Naive thymus-derived CD4-positive, alpha-beta T cell (primary cell): ENCODE measurements around the gene CACNA2D4. TPM values are rescaled to one million over a fixed set of nuclear protein-coding genes. Genes with fewer than 3 reads are reported as not detected.
A peak's percentile ranks its signal among the peaks of the same experiment; 100 is the strongest.

ENCODE experiments used
- ATAC-seq: fragments of 150-1000 bp; cut with Tn5 transposase; 2 replicates; pipeline ENCODE4 v1.10.0; 2021; ENCODE audit warnings: mild to moderate bottlenecking, moderate library complexity
- CTCF ChIA-PET: fragments of 350-600 bp; sonication (Branson Sonifier 250); formaldehyde crosslinking; loops from one replicate; lab custom pipeline; 2021; ENCODE audit warnings: antibody characterized with exemption; lab: Charles Lee
- POLR2A ChIA-PET: fragments of 350-600 bp; sonication (Branson Sonifier 250); formaldehyde crosslinking; loops from one replicate; lab custom pipeline; 2021; ENCODE audit warnings: antibody characterized with exemption, inconsistent platforms; lab: Charles Lee
- DNase-seq, 9 donors: peaks; one replicate each; pipeline versions ENCODE4 v3.0.0 to v3.0.0-alpha.2; 2020 to 2022; ENCODE audit warnings: mixed read lengths in 1 of 9
- H3K27ac ChIP-seq: one replicate; pipeline ENCODE4 v1.7.0; 2013; ENCODE audit warnings: mild to moderate bottlenecking, low read depth, low read length, moderate library complexity
- H3K27me3 ChIP-seq, 2 donors: one replicate each; pipeline ENCODE4 v1.7.0; 2013; ENCODE audit warnings: low read length in 2 of 2, mild to moderate bottlenecking in 2 of 2, moderate library complexity in 2 of 2; ENCODE audit not compliant: control insufficient read depth in 2 of 2, insufficient read depth in 2 of 2
- H3K36me3 ChIP-seq, 3 experiments: 1 replicate in 2 of 3; 2 replicates in 1 of 3; pipeline ENCODE4 v1.7.0; 2013; ENCODE audit warnings: low read length in 3 of 3, mild to moderate bottlenecking in 3 of 3, moderate library complexity in 1 of 3; ENCODE audit not compliant: insufficient read depth in 3 of 3, control insufficient read depth in 2 of 3
- H3K4me1 ChIP-seq, 2 donors: one replicate each; pipeline ENCODE4 v1.7.0; 2013; ENCODE audit warnings: low read length in 2 of 2, mild to moderate bottlenecking in 2 of 2, moderate library complexity in 1 of 2; ENCODE audit not compliant: control insufficient read depth in 2 of 2, insufficient read depth in 2 of 2
- H3K4me3 ChIP-seq: 2 replicates; pipeline ENCODE4 v1.7.0; 2013; ENCODE audit warnings: mild to moderate bottlenecking, low read length
- H3K9me3 ChIP-seq, 3 experiments: 1 replicate in 2 of 3; 2 replicates in 1 of 3; pipeline ENCODE4 v1.7.0; 2013; ENCODE audit warnings: low read length in 3 of 3; ENCODE audit not compliant: control insufficient read depth in 2 of 3
- H3K27ac Mint-ChIP-seq, 9 donors: one replicate each; pipeline ENCODE4 v1.8.0; 2020 to 2022; ENCODE audit warnings: mixed read lengths in 9 of 9, mild to moderate bottlenecking in 8 of 9, moderate library complexity in 5 of 9, inconsistent platforms in 2 of 9
- H3K27me3 Mint-ChIP-seq, 5 donors: one replicate each; pipeline ENCODE4 v1.8.0; 2021 to 2022; ENCODE audit warnings: mixed read lengths in 5 of 5, mild to moderate bottlenecking in 1 of 5
- H3K36me3 Mint-ChIP-seq, 5 donors: one replicate each; pipeline ENCODE4 v1.8.0; 2020 to 2022; ENCODE audit warnings: mixed read lengths in 5 of 5, mild to moderate bottlenecking in 3 of 5, inconsistent platforms in 1 of 5
- H3K4me1 Mint-ChIP-seq, 7 donors: one replicate each; pipeline ENCODE4 v1.8.0; 2020 to 2022; ENCODE audit warnings: mixed read lengths in 7 of 7, mild to moderate bottlenecking in 3 of 7, inconsistent platforms in 1 of 7
- H3K4me3 Mint-ChIP-seq, 10 donors: one replicate each; pipeline ENCODE4 v1.8.0; 2020 to 2022; ENCODE audit warnings: mild to moderate bottlenecking in 10 of 10, mixed read lengths in 10 of 10, moderate library complexity in 6 of 10, inconsistent platforms in 2 of 10
- H3K9me3 Mint-ChIP-seq, 11 donors: one replicate each; pipeline ENCODE4 v1.8.0; 2020 to 2022; ENCODE audit warnings: mixed read lengths in 11 of 11, mild to moderate bottlenecking in 4 of 11, inconsistent platforms in 1 of 11, moderate library complexity in 1 of 11
- intact Hi-C, 2 donors: fragments of 100-400 bp; cut with micrococcal nuclease; formaldehyde crosslinking; loops; one replicate each; pipeline ENCODE4 v1.15.1; 2023
- polyA plus RNA-seq, 2 donors: library from polyadenylated mRNA; unstranded; fragments of 300-500 nt; fragmentation: Illumina TruSeq; gene quantifications; one replicate each; pipeline ENCODE4 v1.2.3, GENCODE V29; 2021
- total RNA-seq, 6 experiments: library from RNA in 5 of 6; stranded (reverse) in 5 of 6; gene quantifications; 1 replicate in 5 of 6; 2 replicates in 1 of 6; pipeline ENCODE4 v1.2.3 and lab custom pipeline; 2021 to 2026

The CACNA2D4 gene
- total and polyA plus RNA-seq, 7 experiments from 2014 or later = 4.9 to 23.4 (median 9.5) TPM

- H3K27ac Mint-ChIP-seq = no peak overlapping the region
- DNase-seq (no peak), ATAC-seq (no peak)
- Histone ChIP-seq H3K4me1 (no peaks in the 10 kb centered on the region), H3K4me3 (no peak overlapping the region), H3K36me3 (no peaks in the 10 kb centered on the region), H3K27me3 (no peaks in the 10 kb centered on the region), H3K27ac (no peak overlapping the region), H3K9me3 (peaks cover 0 to 3% (median 0%) of the 10 kb centered on the region in 3 experiments)
- peaks cover 10 to 24% (median 16%) of the 10 kb centered on the region in 5 donors for H3K27me3 Mint-ChIP-seq
- H3K4me3 Mint-ChIP-seq = peak overlapping the region in 5 of 10 donors; percentile 27 to 69 (median 50)
- intact Hi-C loops = no loop called here
- peaks cover 3 to 13% (median 5%) of the 10 kb centered on the region in 7 donors for H3K4me1 Mint-ChIP-seq
- peaks cover 0 to 8% (median 4%) of the 10 kb centered on the region in 5 donors for H3K36me3 Mint-ChIP-seq
- ChIA-PET CTCF (no interaction called here), POLR2A (no interaction called here)
- peaks cover 4 to 39% (median 27%) of the 10 kb centered on the region in 11 donors for H3K9me3 Mint-ChIP-seq
Measured at GRCh38 chr12:1908758-1909157, 9.7 kb downstream of the CACNA2D4 start.

- peak; percentile 55 for ATAC-seq
- H3K36me3 Mint-ChIP-seq = peaks cover 0 to 11% (median 4%) of the 10 kb centered on the region in 5 donors
- peaks cover 13 to 31% (median 18%) of the 10 kb centered on the region in 5 donors for H3K27me3 Mint-ChIP-seq
- no peak overlapping the region for H3K27ac Mint-ChIP-seq
- Histone ChIP-seq H3K9me3 (peaks cover 0 to 8% (median 0%) of the 10 kb centered on the region in 3 experiments), H3K27ac (no peak overlapping the region), H3K4me3 (no peak overlapping the region), H3K36me3 (no peaks in the 10 kb centered on the region), H3K4me1 (no peaks in the 10 kb centered on the region), H3K27me3 (no peaks in the 10 kb centered on the region)
- ChIA-PET CTCF (no interaction called here), POLR2A (interaction anchor here (0.6 kb wide), 1 partner anchor 31 kb away, joined by 4 read pairs; no protein-coding TSS in a partner anchor)
- peak overlapping the region; percentile 37 to 80 (median 72) for H3K4me3 Mint-ChIP-seq
- H3K4me1 Mint-ChIP-seq = peaks cover 3 to 13% (median 5%) of the 10 kb centered on the region in 7 donors
- H3K9me3 Mint-ChIP-seq = peaks cover 7 to 47% (median 33%) of the 10 kb centered on the region in 11 donors
- peak in 6 of 9 donors; percentile 5 to 34 (median 14) for DNase-seq
- intact Hi-C loops = no loop called here
Measured at GRCh38 chr12:1907652-1908611, 10.5 kb downstream of the CACNA2D4 start.

- ChIA-PET POLR2A (no interaction called here), CTCF (no interaction called here)
- H3K27me3 ChIP-seq = no peaks in the 10 kb centered on the region
- Mint-ChIP-seq H3K4me1 (peaks cover 3 to 13% (median 5%) of the 10 kb centered on the region in 7 donors), H3K36me3 (peaks cover 0 to 14% (median 4%) of the 10 kb centered on the region in 5 donors), H3K4me3 (peak overlapping the region in 1 of 10 donors; percentile 19), H3K27me3 (peaks cover 19 to 38% (median 29%) of the 10 kb centered on the region in 5 donors), H3K27ac (no peak overlapping the region), H3K9me3 (peaks cover 11 to 61% (median 39%) of the 10 kb centered on the region in 11 donors)
- DNase-seq (no peak), ATAC-seq (no peak)
- intact Hi-C loops = no loop called here
- no peak overlapping the region for H3K4me3 ChIP-seq
- H3K36me3 ChIP-seq = no peaks in the 10 kb centered on the region
- H3K27ac ChIP-seq = no peak overlapping the region
- H3K4me1 ChIP-seq = no peaks in the 10 kb centered on the region
- H3K9me3 ChIP-seq = peaks cover 0 to 8% (median 0%) of the 10 kb centered on the region in 3 experiments
Measured at GRCh38 chr12:1906579-1906978, 11.9 kb downstream of the CACNA2D4 start.

GRCh38 chr12:1904875-1905274 lies 13.6 kb downstream of the CACNA2D4 start:
- Histone ChIP-seq H3K36me3 (no peaks in the 10 kb centered on the region), H3K27me3 (no peaks in the 10 kb centered on the region), H3K9me3 (peaks cover 0 to 8% (median 0%) of the 10 kb centered on the region in 3 experiments), H3K4me1 (no peaks in the 10 kb centered on the region), H3K4me3 (no peak overlapping the region), H3K27ac (no peak overlapping the region)
- ATAC-seq (no peak), DNase-seq (no peak)
- POLR2A ChIA-PET = no interaction called here
- Mint-ChIP-seq H3K27me3 (peaks cover 15 to 54% (median 22%) of the 10 kb centered on the region in 5 donors), H3K4me3 (no peak overlapping the region), H3K4me1 (peaks cover 3 to 13% (median 5%) of the 10 kb centered on the region in 7 donors), H3K36me3 (peaks cover 0 to 14% (median 4%) of the 10 kb centered on the region in 5 donors), H3K27ac (no peak overlapping the region), H3K9me3 (peaks cover 11 to 72% (median 39%) of the 10 kb centered on the region in 11 donors)
- CTCF ChIA-PET = no interaction called here
- intact Hi-C loops = no loop called here

- Histone ChIP-seq H3K27me3 (no peaks in the 10 kb centered on the region), H3K9me3 (peaks cover 0 to 4% (median 0%) of the 10 kb centered on the region in 3 experiments), H3K4me3 (no peak overlapping the region), H3K4me1 (no peaks in the 10 kb centered on the region), H3K36me3 (no peaks in the 10 kb centered on the region), H3K27ac (no peak overlapping the region)
- ChIA-PET CTCF (no interaction called here), POLR2A (no interaction called here)
- H3K4me3 Mint-ChIP-seq = no peak overlapping the region
- no peak for ATAC-seq
- no peak overlapping the region for H3K27ac Mint-ChIP-seq
- intact Hi-C loops = no loop called here
- peaks cover 10 to 65% (median 36%) of the 10 kb centered on the region in 5 donors for H3K27me3 Mint-ChIP-seq
- peaks cover 0 to 1% (median 0%) of the 10 kb centered on the region in 7 donors for H3K4me1 Mint-ChIP-seq
- peaks cover 0 to 11% (median 0%) of the 10 kb centered on the region in 5 donors for H3K36me3 Mint-ChIP-seq
- H3K9me3 Mint-ChIP-seq = peaks cover 0 to 27% (median 11%) of the 10 kb centered on the region in 11 donors
- no peak for DNase-seq
Measured at GRCh38 chr12:1896964-1897363, 21.5 kb downstream of the CACNA2D4 start.

- Mint-ChIP-seq H3K4me3 (no peak overlapping the region), H3K9me3 (peaks cover 4 to 56% (median 29%) of the 10 kb centered on the region in 11 donors), H3K4me1 (peaks cover 0 to 1% (median 0%) of the 10 kb centered on the region in 7 donors), H3K27ac (no peak overlapping the region), H3K36me3 (peaks cover 0 to 15% (median 3%) of the 10 kb centered on the region in 5 donors), H3K27me3 (peaks cover 26 to 45% (median 32%) of the 10 kb centered on the region in 5 donors)
- intact Hi-C loops = no loop called here
- Histone ChIP-seq H3K36me3 (no peaks in the 10 kb centered on the region), H3K27ac (no peak overlapping the region), H3K4me1 (no peaks in the 10 kb centered on the region), H3K4me3 (no peak overlapping the region), H3K9me3 (peaks cover 0 to 23% (median 0%) of the 10 kb centered on the region in 3 experiments), H3K27me3 (no peaks in the 10 kb centered on the region)
- DNase-seq (no peak), ATAC-seq (no peak)
- ChIA-PET POLR2A (no interaction called here), CTCF (no interaction called here)
Measured at GRCh38 chr12:1890810-1891209, 27.6 kb downstream of the CACNA2D4 start.
